Hippocampal formation (tissue), 2 donors: ENCODE data around the gene FHL1.
A peak's percentile ranks its signal among the peaks of the same experiment; 100 is the strongest.
"Not testable (repeated sequence)": the region's sequence is repeated elsewhere in the genome, so short reads cannot be mapped to it uniquely, and the experiment has no call there.

Source experiments
- DNase-seq, 2 donors: peaks; one replicate each; lab custom pipeline; 2025; lab: John Stamatoyannopoulos, UW

FHL1 gene

DNA sequence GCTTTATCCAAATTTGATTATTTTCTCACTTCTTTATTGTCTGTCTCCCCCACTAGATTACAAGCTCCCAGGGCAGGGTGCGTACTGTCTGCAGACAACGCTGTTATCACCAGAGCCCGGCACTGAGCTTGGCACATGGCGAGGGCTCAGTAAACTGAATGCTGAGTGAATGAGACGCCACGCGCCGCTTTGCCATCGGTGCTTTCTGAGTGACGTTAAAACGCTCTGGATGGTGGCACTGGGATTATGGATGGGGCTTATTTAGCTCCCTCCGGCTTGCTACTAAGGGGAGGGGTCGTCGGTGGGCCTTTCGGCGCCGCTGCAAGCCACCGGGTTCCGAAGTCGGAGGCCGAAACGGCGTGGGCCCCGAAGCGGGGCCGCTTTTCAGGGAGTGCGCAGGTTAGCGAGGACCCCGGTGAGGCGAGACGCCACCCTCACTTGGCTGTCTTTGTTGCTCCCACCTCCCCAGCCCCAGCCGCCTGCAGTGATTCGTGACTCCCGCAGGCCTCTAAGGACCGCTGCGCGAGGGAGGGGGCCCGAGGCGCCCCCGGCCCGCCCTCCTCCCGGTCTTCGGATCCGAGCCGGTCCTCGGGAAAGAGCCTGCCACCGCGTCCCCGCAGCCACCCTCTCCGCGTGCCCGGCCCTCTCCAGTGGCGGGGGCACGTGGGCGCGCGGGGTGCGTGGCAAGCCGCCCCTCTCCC lies 569 bp upstream of the FHL1 start:
- DNase-seq, result no peak

DNA sequence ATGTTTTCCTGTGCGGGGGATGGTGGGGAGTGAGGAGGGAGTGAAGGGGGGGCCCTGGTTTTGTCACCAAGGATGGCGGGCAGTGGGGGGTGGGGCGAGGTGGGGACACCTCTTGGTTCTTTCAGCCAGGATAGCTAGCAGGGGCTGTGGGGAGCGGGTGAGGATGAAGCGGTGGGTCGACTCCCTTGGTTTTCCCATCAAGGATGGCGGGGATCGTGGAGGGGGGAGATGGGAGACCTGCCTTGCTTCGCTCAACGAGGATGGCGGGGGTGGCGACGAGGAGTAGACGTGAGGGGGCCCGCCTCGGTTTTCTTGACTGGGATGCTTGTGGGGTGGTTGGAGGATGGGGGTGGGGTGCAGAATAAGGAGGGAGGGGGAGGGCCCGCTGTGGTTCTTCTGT lies 643 bp downstream of the FHL1 start:
- DNase-seq, result no peak

DNA sequence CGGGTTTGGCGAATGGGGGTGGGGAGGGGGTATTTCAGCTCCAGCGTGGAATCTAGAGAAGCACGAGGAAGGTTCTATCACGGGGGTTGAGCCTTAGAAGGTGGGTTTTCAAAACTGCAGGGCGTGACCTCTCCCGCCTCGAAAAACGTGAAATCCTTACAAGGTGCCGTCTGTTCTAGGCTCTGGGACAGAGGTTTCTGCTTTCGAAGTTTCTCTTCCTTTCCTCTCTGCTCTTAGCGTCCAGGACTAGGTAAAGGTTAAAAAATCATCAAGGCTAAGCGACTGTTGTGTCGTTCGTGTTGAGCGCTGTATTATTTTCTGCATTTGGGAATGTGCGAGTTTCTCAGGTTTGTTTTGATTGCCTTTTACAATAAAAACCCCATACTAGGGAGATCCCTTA lies 1.1 kb downstream of the FHL1 start:
- no peak for DNase-seq

DNA sequence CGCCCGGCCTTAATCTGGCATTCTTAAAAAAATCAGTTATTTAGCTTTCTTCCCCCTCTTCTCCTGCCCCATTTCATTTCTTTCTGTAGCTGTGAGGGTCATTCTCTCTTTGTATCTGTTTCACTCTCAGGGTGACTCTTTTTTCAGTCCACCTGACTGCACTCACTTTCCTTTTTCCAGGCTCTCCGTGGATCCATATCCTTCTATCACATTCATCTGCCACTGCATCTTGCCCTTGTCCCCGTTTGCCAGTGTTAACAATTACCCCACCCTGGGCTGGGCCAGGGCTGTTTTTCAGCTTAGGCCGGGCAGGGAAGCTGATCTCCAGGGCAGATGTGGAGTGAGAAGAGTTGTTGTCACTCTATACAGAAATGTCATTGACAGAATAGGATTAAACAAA lies 7.7 kb downstream of the FHL1 start:
- no peak for DNase-seq

DNA sequence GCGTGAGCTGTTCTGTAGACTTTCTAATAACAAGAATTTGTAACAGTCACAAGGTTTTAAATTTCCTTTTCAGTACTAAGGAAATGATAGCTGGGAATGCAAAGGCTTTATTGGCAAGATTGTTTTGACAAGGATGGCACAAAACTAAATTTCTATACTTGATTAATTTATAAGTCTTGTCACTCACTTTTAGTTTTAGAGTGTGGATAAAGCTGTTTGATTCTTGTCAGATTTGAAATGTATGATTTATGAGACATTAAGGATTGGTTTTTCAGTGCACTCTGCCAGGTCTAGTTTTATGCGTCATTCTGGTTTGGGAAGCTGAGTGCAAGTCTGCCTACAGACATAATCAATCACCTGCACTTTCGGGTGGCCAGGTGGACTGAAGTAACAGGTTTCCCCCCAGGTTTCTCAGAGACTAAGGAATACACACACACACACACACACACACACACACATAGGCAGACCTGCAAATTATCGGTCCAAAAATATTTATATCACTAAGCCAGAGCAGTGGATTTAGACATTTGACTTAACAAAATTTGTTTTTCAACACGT lies 9.3 kb downstream of the FHL1 start:
- DNase-seq, result no peak

DNA sequence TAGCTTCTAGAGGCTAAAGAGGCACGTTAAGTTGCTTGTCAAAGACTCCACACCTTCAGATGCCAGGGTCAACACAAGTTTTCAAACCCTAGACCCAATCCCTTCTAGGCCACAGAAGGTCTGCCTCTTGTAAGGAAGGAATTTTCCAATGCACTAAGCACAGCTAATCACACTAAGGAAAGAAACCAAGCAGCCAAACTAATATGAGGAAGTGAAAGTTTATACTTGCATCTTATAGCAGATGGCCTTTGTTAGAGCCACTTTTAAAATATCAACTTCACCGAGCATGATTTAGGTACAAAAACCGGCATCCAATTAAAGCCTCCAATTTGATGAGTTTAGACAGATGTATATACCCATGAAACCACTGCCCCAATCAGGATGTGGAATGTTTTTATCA lies 9.9 kb downstream of the FHL1 start:
- no peak for DNase-seq

DNA sequence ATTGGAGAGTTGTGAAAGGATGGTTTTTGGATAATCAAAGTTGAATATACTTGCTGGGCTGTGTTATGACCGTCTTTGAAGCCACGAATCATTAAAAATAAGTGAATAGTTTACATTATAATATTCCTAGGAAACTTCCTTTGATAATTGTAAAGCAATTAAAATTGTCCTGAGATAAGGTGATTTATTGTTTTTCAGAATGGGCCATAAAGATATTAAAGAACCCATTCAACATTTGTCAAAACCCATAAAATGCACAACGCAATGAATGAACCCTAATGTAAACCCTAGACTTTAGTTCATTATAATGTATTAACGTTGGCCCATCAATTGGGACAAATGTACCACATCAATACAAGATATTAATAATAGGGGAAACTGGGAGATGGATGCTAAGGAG lies 11.4 kb downstream of the FHL1 start:
- no peak for DNase-seq

DNA sequence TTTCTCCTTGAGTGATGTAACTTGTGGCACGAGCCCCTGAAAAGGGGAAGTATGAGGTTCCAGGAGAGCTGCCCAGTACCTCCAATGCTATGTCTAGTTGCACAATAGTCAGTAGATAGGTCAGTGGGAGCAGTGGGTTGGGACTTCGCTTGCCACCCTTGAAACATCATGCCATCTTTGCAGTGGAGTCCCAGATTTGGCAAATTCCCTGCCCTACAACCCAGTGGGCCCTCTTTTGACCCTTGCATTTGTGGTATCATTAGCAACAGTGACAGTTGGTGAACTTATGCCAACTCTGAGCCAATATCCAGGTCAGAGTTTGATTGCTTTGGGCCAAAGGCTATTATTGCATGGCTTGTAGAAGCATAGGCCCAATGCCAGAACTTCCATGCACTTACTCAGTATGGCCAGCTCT lies 12.3 kb downstream of the FHL1 start:
- DNase-seq, result no peak

DNA sequence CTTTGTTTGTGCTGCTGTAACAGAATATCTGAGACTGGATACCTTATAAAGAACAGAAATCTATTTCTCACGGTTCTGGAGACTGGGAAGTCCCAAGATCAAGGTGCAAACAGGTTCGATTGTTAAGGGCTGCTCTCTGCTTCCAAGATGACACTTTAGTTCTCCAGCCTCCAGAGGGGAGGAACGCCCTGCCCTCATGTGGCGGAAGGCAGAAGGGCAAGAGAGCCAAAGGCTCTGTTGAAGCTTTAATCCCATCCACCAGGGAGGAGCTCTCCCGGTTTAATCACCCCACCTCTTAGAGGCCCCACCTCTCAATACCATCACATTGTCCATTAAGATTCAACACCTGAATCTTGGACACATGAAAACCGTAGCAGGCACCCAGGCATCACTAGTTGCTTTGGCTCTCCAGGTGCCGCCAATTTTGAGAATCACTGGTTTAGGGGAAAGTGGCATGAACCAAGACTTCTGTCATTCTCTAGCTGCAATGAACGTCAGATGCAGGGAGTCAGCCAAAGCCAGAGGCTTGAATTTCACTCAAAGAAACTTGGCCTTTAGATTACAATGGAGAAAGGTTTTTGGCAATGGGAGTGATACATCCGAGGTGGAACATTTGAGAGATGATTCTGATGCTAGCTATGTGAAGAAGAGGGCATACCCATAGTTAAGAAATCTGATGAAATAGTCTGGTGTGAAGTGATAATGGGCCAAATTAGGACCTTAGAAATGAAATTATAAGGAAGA lies 15.7 kb downstream of the FHL1 start:
- DNase-seq, result no peak

DNA sequence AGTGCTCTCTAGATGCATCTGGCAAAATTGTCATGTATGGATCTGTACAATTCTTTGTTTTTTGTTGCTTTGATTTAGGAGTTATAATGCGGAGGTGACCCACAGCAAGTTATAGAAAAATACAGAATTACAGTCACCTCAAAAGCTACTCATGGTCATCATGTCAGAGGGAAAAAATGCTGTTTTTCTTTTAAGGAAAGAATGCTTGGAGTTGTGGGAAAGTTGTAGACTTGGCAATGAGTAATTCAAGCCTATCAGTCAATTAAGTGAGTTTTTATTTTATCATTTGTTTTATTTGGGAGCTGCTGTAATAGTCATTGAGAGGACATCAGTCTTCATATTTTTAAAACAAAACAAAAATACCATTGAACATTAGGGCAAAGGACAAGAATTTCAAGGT lies 16.4 kb downstream of the FHL1 start:
- no peak for DNase-seq

DNA sequence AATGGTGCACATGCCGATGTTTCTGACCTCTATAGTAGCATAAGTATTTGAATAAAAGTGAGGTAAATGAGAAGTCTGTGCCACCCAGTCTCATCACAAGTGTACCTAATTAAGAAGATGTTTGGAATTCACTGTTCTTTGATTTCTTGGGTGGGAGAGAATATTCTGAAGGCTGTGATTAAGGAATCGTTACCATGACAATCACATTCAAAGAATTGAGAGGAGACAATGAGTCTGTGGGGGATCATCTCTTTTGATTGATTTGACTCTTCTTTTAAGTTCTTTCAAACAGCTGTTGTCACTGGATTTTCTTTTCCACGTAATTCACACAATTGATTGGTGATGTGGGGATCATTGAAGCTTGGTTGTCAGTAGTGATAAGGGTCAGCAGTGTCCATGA lies 18.1 kb downstream of the FHL1 start:
- no peak for DNase-seq

DNA sequence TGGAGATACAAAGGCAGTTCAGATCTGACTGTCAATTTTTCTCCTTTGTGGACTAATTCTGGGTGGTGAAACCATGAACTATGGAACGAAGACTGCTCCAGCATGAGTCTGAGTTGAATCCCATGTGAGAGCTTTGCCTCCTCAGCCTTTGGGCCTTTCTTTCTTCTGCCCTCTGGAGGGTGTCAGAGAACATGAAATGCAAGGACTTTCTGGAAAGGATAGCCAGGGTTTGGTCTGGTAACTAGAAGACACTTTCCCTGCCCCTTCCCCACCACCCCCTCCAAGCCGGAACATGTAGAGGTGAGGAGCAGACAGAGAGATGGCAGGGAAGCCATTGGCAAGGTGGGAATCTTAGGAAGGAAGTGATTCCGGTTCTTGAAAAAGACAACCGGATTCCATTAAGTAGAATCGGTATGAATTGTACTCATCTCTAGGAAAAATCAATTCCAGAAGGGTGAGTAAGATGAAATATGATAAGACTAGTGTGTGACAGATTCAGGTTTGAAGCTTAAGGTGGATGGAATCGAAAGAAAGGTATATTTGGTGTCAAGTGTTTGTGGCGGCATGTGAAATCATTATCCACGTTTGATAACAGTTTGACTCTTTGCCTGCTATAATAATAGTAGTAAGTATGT lies 19.0 kb downstream of the FHL1 start:
- peak in 1 of 2 donors; percentile 31 for DNase-seq

DNA sequence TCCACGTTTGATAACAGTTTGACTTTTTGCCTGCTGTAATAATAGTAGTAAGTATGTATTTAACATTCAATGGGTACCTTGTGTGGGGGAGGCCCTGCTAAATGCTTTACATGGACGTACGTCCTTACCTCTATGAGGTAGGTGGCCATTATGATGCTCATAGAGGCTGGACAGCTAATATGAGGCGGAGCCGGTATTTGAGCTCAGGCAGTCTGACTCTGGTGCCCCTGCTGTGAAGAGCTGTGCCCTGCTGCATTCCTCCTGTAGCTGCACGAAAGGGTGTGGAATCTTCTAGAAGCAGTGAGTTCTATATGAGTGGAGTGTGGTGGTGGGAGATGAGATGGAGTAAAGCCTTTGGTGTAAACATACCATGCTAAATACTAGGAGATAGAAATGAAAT lies 20.7 kb downstream of the FHL1 start:
- DNase-seq, result not testable (repeated sequence)

DNA sequence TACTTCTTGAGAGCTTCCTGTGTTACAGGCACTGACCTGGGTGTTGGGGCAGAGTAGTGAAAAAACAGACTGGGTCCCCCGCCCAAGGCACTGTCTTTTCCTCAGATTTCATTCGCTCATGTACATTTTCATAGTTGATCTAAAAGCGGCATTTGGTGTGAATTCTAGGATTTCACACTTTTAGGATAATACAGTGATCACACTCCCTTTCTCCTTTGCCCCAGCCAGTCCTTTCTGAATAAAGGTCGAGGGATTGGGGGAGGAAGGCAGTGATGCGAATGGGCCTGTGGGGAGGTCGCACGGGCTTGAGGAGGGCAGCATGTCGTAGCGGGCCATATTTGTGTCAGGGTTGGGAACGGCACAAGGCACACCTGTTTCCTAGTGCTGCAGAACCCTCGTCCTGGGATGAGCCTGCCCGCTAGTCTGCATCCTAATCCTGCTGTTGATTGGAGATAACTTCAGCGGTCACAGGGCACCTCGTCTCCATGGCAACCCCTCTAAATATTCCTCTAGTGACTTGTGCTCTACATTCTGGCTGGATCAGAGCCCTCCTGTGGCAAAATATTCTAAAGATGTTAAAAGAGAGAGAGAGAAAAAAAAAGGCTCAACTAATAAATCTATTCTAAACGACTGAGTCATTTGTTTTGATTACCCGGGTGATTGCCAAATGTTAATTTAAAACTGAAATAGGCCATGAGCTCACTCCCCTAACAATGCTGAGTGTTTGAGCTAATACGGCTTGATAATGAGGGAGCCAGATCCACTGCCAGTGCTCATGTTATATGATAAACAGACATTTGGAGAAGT lies 21.8 kb downstream of the FHL1 start:
- peak in 1 of 2 donors; percentile 62 for DNase-seq

DNA sequence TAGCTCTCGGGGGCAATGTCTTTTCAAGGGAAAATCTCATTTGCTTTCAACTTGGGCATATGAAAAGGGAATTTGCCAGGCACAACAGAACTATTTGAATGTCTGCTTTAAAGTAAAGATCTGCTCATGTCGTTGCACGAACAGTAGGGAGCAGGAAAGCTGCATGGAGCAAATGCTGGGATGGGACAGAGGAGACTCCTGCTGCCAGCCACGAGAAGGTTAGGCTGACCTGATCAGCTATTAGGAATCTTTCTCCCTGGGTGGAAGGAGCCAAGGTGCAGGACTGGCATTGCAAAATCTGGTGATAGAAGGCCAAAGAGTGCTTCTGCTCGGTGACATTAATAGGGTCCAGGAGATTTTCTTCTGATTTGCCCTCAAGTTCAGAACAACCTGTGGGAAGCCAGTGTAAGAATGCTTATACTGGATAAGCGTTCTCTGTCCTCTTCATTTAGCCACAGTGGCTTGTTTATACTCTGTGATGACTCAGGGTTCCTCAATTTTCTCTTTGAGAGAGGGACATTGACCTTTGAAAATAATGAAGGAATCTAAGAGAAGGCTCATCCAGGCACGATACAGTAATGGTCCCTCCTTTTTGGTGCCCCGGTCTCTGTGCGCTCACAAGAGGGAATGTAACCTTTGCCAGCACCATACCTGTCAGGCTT lies 22.9 kb downstream of the FHL1 start:
- peak in 1 of 2 donors; percentile 3 for DNase-seq

DNA sequence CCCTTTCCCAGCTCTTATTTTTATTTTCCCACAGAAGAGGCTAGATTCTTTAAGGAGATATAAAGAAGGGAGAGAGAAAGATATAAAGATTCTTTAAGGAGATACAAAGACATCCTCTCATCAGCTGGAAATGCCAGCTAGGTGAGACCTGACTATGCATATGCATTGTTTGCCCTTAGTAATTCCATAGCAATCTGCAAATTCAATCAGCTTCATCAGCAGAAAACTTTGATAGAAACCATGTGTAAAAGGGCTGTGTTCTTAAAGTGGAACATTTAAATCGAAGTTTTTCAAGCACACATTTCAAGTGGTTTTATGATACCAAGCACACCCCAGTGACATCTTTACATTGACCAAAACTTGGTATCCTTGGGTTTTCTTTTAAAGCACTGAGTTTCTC lies 24.1 kb downstream of the FHL1 start:
- no peak for DNase-seq

DNA sequence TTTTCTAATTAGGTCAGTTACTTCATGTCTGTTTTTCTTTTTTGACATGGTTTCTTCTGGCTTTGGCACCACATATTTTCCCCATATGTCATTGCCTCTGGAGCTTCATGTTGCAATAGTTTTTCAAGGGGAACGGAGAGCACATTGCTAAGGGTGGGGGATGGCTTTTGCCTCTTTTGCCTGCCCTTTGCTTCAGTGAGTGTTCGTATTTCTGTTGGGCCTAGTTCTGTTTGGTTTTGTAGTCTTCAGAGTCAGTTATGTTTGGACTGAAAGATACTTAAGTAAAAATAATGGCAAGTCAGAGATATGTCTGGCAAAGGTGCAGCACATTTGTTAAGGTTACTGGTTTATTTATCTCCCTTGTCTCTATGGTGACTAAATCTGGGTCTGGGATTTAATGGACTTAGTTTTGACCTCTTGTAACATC lies 29.1 kb downstream of the FHL1 start:
- no peak for DNase-seq

DNA sequence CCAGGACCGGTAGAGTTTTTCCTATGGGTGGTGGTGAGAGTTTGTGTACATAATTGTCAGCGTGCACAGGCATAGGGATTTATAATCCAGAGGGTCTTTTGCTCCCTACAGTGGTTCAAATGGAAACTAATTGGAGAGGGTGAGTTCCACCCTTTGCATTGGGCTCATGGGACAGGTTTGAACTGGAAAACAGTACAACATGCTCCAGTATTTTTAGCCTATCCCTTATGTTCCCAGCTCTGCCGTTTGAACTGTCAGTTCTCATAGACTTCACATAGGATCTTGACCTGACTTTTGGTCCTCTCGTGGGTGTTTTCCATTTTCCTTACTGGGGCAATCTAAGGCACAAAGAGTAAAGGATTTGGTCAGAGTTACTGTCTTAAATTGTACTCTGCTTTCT lies 31.8 kb downstream of the FHL1 start:
- no peak for DNase-seq

DNA sequence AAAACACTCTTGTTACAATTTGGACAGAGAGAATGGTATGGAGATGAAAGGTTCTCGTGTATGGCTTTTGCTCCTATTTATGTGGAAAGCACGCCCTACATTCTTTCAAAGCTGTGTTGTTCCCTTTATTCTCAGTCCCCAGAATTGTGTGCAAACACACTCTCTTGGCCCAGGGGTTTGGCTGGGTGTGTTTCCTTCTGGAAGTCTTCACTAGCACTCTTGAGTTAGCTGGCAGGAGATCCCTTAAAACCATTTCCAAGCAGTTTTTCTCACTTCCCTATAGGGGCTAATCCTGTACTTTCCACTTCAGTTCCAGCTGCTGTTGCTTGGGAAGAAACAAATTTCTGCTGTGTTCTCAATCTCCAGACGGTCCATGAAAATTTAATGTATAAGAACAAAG lies 35.1 kb downstream of the FHL1 start:
- no peak for DNase-seq

DNA sequence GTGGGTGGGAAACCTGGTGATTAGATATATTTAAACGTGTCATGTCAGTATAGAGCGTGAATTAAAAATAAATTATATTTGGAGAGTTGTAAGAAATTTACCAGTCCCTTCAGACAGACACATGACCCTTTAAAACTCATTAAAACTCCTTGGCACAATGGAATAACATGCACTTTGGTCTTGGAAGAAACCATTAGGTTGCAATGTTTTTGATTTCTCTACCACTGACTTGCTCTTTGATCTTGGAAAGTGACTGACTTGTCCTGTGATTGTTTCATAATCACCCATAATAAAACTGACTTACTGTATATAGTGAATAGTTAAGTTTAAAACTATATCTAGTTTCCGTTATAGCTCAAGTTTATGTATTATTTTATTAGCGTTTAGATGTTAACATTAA lies 35.8 kb downstream of the FHL1 start:
- DNase-seq, result no peak

DNA sequence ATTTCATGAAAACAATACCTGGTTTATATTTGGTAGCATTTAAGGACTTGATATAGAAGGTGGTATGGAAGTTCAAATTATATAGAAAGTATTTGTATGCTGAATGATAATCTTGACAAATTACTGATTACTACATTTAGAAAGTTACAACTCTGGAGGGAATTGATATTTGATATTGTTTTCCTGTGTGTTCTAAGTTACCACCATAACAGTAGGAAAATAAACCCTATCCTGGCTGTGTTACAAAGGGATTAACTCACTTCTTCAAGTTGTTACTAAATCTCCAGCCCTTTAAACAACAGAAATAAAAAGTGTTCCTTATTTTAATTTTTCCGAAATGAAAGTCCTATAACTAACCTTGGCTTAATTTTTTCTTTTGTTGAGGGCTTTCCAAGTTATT lies 36.6 kb downstream of the FHL1 start:
- DNase-seq, result no peak
